ENCODE results near the gene EXT2. TPM values are rescaled to one million over a fixed set of nuclear protein-coding genes. Genes with fewer than 3 reads are reported as not detected.
A peak's percentile ranks its signal among the peaks of the same experiment; 100 is the strongest.

The EXT2 gene
- total RNA-seq, 2 donors from 2014 or later: 47.7 to 60.3 TPM

- H3K27me3 ChIP-seq (ENCODE audit: control insufficient read depth, insufficient read depth, low read length, poor library complexity, severe bottlenecking): no peaks in the 10 kb centered on the region
- no peak for DNase-seq
- H3K4me3 ChIP-seq (ENCODE audit: low read length): no peak overlapping the region
- H3K9me3 Mint-ChIP-seq: no peaks in the 10 kb centered on the region
- H3K4me1 Mint-ChIP-seq: peaks cover 1% of the 10 kb centered on the region
- peaks cover 26% of the 10 kb centered on the region for H3K36me3 ChIP-seq (ENCODE audit: control insufficient read depth, insufficient read depth, low read length)
- no peak overlapping the region for H3K27ac ChIP-seq (ENCODE audit: low read depth, low read length)
- no peaks in the 10 kb centered on the region for H3K27me3 Mint-ChIP-seq (ENCODE audit: insufficient read depth)
- TF ChIP-seq, protein P1, sequence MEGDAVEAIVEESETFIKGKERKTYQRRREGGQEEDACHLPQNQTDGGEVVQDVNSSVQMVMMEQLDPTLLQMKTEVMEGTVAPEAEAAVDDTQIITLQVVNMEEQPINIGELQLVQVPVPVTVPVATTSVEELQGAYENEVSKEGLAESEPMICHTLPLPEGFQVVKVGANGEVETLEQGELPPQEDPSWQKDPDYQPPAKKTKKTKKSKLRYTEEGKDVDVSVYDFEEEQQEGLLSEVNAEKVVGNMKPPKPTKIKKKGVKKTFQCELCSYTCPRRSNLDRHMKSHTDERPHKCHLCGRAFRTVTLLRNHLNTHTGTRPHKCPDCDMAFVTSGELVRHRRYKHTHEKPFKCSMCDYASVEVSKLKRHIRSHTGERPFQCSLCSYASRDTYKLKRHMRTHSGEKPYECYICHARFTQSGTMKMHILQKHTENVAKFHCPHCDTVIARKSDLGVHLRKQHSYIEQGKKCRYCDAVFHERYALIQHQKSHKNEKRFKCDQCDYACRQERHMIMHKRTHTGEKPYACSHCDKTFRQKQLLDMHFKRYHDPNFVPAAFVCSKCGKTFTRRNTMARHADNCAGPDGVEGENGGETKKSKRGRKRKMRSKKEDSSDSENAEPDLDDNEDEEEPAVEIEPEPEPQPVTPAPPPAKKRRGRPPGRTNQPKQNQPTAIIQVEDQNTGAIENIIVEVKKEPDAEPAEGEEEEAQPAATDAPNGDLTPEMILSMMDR (conservative IDR thresholded peaks at IDR 0.05): no peak
- H3K36me3 Mint-ChIP-seq (ENCODE audit: low read depth): peaks cover 4% of the 10 kb centered on the region
- no peak overlapping the region for H3K27ac Mint-ChIP-seq
- H3K4me1 ChIP-seq (ENCODE audit: control insufficient read depth, insufficient read depth, low read length): no peaks in the 10 kb centered on the region
- no peak overlapping the region for H3K9ac ChIP-seq (ENCODE audit: extremely low read depth, low read length, poor library complexity, severe bottlenecking)
- WGBS, 2 experiments (ENCODE audit: insufficient coverage in 1 of 2, insufficient read length in 1 of 2): 93 to 98% methylated on average over 6 of the region's 6 CpGs
- no peaks in the 10 kb centered on the region for H3K9me3 ChIP-seq (ENCODE audit: control insufficient read depth, low read length)
- H3K4me3 Mint-ChIP-seq: no peak overlapping the region
Observed at GRCh38 chr11:44108260-44108659, 12.8 kb downstream of the EXT2 start.

DNA sequence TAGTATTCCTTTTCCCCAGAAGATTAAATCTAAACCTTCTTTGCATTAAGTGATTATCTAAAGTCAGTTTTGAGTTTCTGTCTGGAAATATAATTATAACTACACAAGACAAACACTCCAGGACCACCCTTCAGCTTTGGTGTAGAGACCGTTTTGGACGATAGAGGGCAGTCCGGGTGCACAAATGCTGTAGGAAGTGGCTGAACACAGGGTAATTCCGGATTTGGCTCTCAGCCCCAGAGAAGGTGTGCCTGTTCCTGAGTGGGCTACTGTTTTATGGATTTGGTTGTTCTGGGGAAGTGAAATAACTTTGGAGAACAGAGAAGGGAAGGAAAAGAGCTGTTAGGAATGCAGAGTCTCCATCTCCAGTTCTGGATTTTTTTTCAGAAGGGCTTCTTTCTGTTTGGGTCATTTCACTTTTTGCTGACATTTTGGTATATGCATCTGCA lies 14.8 kb downstream of the EXT2 start:
- H3K4me3 Mint-ChIP-seq: no peak overlapping the region
- Histone ChIP-seq H3K4me1 (ENCODE audit: control insufficient read depth, insufficient read depth, low read length) (no peaks in the 10 kb centered on the region), H3K4me3 (ENCODE audit: low read length) (no peak overlapping the region), H3K9me3 (ENCODE audit: control insufficient read depth, low read length) (no peaks in the 10 kb centered on the region), H3K9ac (ENCODE audit: extremely low read depth, low read length, poor library complexity, severe bottlenecking) (no peak overlapping the region), H3K27me3 (ENCODE audit: control insufficient read depth, insufficient read depth, low read length, poor library complexity, severe bottlenecking) (no peaks in the 10 kb centered on the region), H3K36me3 (ENCODE audit: control insufficient read depth, insufficient read depth, low read length) (peaks cover 39% of the 10 kb centered on the region), H3K27ac (ENCODE audit: low read depth, low read length) (no peak overlapping the region)
- H3K27me3 Mint-ChIP-seq (ENCODE audit: insufficient read depth): no peaks in the 10 kb centered on the region
- no peaks in the 10 kb centered on the region for H3K9me3 Mint-ChIP-seq
- 10 to 12% methylated on average over 1 to 4 of the region's 4 CpGs for WGBS, 2 experiments (ENCODE audit: insufficient coverage in 1 of 2, insufficient read length in 1 of 2)
- peaks cover 1% of the 10 kb centered on the region for H3K4me1 Mint-ChIP-seq
- peak; percentile 84 for DNase-seq
- TF ChIP-seq, protein P1 (conservative IDR thresholded peaks at IDR 0.05): peak; percentile 88
- no peak overlapping the region for H3K27ac Mint-ChIP-seq
- peaks cover 13% of the 10 kb centered on the region for H3K36me3 Mint-ChIP-seq (ENCODE audit: low read depth)

GRCh38 chr11:44112091-44112821 lies 16.8 kb downstream of the EXT2 start:
- Histone ChIP-seq H3K27ac (ENCODE audit: low read depth, low read length) (no peak overlapping the region), H3K4me1 (ENCODE audit: control insufficient read depth, insufficient read depth, low read length) (no peaks in the 10 kb centered on the region), H3K36me3 (ENCODE audit: control insufficient read depth, insufficient read depth, low read length) (peaks cover 54% of the 10 kb centered on the region), H3K9ac (ENCODE audit: extremely low read depth, low read length, poor library complexity, severe bottlenecking) (no peak overlapping the region), H3K27me3 (ENCODE audit: control insufficient read depth, insufficient read depth, low read length, poor library complexity, severe bottlenecking) (no peaks in the 10 kb centered on the region), H3K9me3 (ENCODE audit: control insufficient read depth, low read length) (no peaks in the 10 kb centered on the region), H3K4me3 (ENCODE audit: low read length) (no peak overlapping the region)
- no peak for DNase-seq
- WGBS, 2 experiments (ENCODE audit: insufficient coverage in 1 of 2, insufficient read length in 1 of 2): 80 to 93% methylated on average over 5 to 7 of the region's 7 CpGs
- TF ChIP-seq, protein P1 (conservative IDR thresholded peaks at IDR 0.05): no peak
- Mint-ChIP-seq H3K27me3 (ENCODE audit: insufficient read depth) (no peaks in the 10 kb centered on the region), H3K36me3 (ENCODE audit: low read depth) (peaks cover 30% of the 10 kb centered on the region), H3K4me1 (peaks cover 1% of the 10 kb centered on the region), H3K9me3 (no peaks in the 10 kb centered on the region), H3K27ac (no peak overlapping the region), H3K4me3 (no peak overlapping the region)

Data from endodermal cell (in vitro differentiated cells).